SK-N-SH (cell line): ENCODE measurements around the gene SMLR1. TPM values are rescaled to one million over a fixed set of nuclear protein-coding genes. Genes with fewer than 3 reads are reported as not detected.

Experiments
- CTCF ChIA-PET: fragments of 300-600, 350-600 bp; formaldehyde crosslinking; extraction: SDS; loops from one replicate; lab custom pipeline; 2021; lab: Yijun Ruan, JAX
- POLR2A ChIA-PET: fragments of 350-600 bp; sonication (Branson Sonifier 250); formaldehyde crosslinking; extraction: SDS; loops from one replicate; lab custom pipeline; 2020; ENCODE audit warnings: antibody characterized with exemption, inconsistent platforms; lab: Yijun Ruan, JAX
- DNase-seq: peaks from one replicate; pipeline ENCODE4 v3.0.0; 2012
- H2AFZ ChIP-seq: fragments of 200-600 bp; sonication (generic); 2 replicates; pipeline ENCODE4 v1.8.1; 2016; ENCODE audit warnings: antibody characterized with exemption, mild to moderate bottlenecking, low read depth
- H3F3A ChIP-seq: fragments of 200-600 bp; sonication (generic); replicated peaks from 2 replicates; pipeline ENCODE3; 2016; ENCODE audit warnings: antibody characterized with exemption, mild to moderate bottlenecking; ENCODE audit not compliant: insufficient read depth
- H3K27ac ChIP-seq, 2 experiments: fragments of 200-500 bp in 1 of 2; fragments of 200-600 bp in 1 of 2; sonication (Bioruptor generic) in 1 of 2; sonication (generic), shearing (Covaris generic) in 1 of 2; 2 replicates each; pipeline versions ENCODE4 v1.5.1 to v1.6.1; 2014 to 2016; ENCODE audit warnings: low read depth in 2 of 2, inconsistent platforms in 1 of 2, low read length in 1 of 2, mild to moderate bottlenecking in 1 of 2, mixed read lengths in 1 of 2
- H3K27me3 ChIP-seq: fragments of 200-600 bp; sonication (generic), shearing (Covaris generic); 2 replicates; pipeline ENCODE4 v1.6.1; 2016; ENCODE audit warnings: mixed run types; ENCODE audit not compliant: insufficient read depth
- H3K36me3 ChIP-seq, 2 experiments: fragments of 200-500 bp in 1 of 2; fragments of 200-600 bp in 1 of 2; sonication (Bioruptor generic) in 1 of 2; sonication (generic) in 1 of 2; replicated peaks in 1 of 2; 2 replicates each; pipeline versions ENCODE3 to v1.5.1; 2014 to 2016; ENCODE audit warnings: low read length in 1 of 2, mild to moderate bottlenecking in 1 of 2; ENCODE audit not compliant: insufficient read depth in 2 of 2, control insufficient read depth in 1 of 2
- H3K4me1 ChIP-seq, 2 experiments: fragments of 200-500 bp in 1 of 2; fragments of 200-600 bp in 1 of 2; sonication (Bioruptor generic) in 1 of 2; sonication (generic), shearing (Covaris generic) in 1 of 2; 2 replicates each; pipeline versions ENCODE4 v1.5.1 to v1.6.1; 2014 to 2016; ENCODE audit warnings: low read depth in 1 of 2, low read length in 1 of 2, mixed run types in 1 of 2; ENCODE audit not compliant: insufficient read depth in 2 of 2, control insufficient read depth in 1 of 2
- H3K4me2 ChIP-seq: fragments of 200-600 bp; sonication (generic), shearing (Covaris generic); 2 replicates; pipeline ENCODE4 v1.6.1; 2017; ENCODE audit warnings: mixed run types
- H3K4me3 ChIP-seq, 2 experiments: fragments of 200-500 bp in 1 of 2; fragments of 200-600 bp in 1 of 2; sonication (Bioruptor generic) in 1 of 2; sonication (generic), shearing (Covaris generic) in 1 of 2; 2 replicates each; pipeline versions ENCODE4 v1.5.1 to v1.8.1; 2014 to 2016; ENCODE audit warnings: low read depth in 2 of 2, inconsistent platforms in 1 of 2, low read length in 1 of 2, mild to moderate bottlenecking in 1 of 2, mixed read lengths in 1 of 2, moderate library complexity in 1 of 2
- H3K79me2 ChIP-seq: fragments of 200-600 bp; sonication (generic); 2 replicates; pipeline ENCODE4 v1.8.1; 2017; ENCODE audit warnings: mild to moderate bottlenecking; ENCODE audit not compliant: insufficient read depth
- H3K9ac ChIP-seq: fragments of 200-600 bp; sonication (generic); 2 replicates; pipeline ENCODE4 v1.6.1; 2017; ENCODE audit warnings: mixed run types
- H3K9me2 ChIP-seq: fragments of 200-600 bp; sonication (generic); 2 replicates; pipeline ENCODE4 v1.6.1; 2017; ENCODE audit warnings: mixed run types
- H3K9me3 ChIP-seq: fragments of 200-600 bp; sonication (generic); 2 replicates; pipeline ENCODE4 v1.6.1; 2017; ENCODE audit warnings: mixed run types, mild to moderate bottlenecking, moderate library complexity
- H4K20me1 ChIP-seq: fragments of 200-600 bp; sonication (generic); 2 replicates; pipeline ENCODE4 v1.6.1; 2017; ENCODE audit warnings: mild to moderate bottlenecking, mixed run types; ENCODE audit not compliant: insufficient read depth
- CTCF ChIP-seq: fragments of 200-600 bp; sonication (generic); IDR thresholded peaks from 2 replicates; pipeline ENCODE4 v1.6.1; 2017; ENCODE audit warnings: antibody characterized with exemption, mild to moderate bottlenecking, moderate library complexity
- ELF1 ChIP-seq: IDR thresholded peaks from 2 replicates; pipeline ENCODE4 v1.4.0; 2012
- GABPA ChIP-seq: IDR thresholded peaks from 2 replicates; pipeline ENCODE4 v1.4.0; 2012; ENCODE audit warnings: low read depth, mild to moderate bottlenecking
- GATA2 ChIP-seq: sonication (generic); formaldehyde crosslinking; IDR thresholded peaks from 2 replicates; pipeline ENCODE4 v1.5.0; 2020; ENCODE audit warnings: mild to moderate bottlenecking, missing genetic modification reagents
- POLR2AphosphoS5 ChIP-seq: IDR thresholded peaks from 2 replicates; pipeline ENCODE4 v1.6.1; 2012; ENCODE audit warnings: low read depth, low read length
- RAD21 ChIP-seq: IDR thresholded peaks from 2 replicates; pipeline ENCODE4 v1.6.1; 2012; ENCODE audit warnings: mild to moderate bottlenecking, low read length
- RFX5 ChIP-seq: IDR thresholded peaks from 2 replicates; pipeline ENCODE4 v1.6.1; 2012; ENCODE audit warnings: mild to moderate bottlenecking, improper control_type of control experiment, low read length
- SMC3 ChIP-seq: IDR thresholded peaks from 2 replicates; pipeline ENCODE4 v1.6.1; 2012; ENCODE audit warnings: low read depth, low read length, improper control_type of control experiment
- TAF1 ChIP-seq: IDR thresholded peaks from 2 replicates; pipeline ENCODE4 v1.6.1; 2012; ENCODE audit warnings: low read depth, mild to moderate bottlenecking, low read length, moderate library complexity, borderline replicate concordance
- TCF12 ChIP-seq: IDR thresholded peaks from 2 replicates; pipeline ENCODE4 v1.4.0; 2012
- TEAD4 ChIP-seq: IDR thresholded peaks from 2 replicates; pipeline ENCODE4 v1.4.0; 2012; ENCODE audit warnings: mild to moderate bottlenecking, borderline replicate concordance; ENCODE audit not compliant: insufficient read depth
- WGBS: methylation state at CpG from one replicate; pipeline ENCODE4 v1.1.6; 2017; ENCODE audit warnings: low lambda C conversion rate; 5-methylcytosine and 5-hydroxymethylcytosine counted together
- polyA plus RNA-seq, 3 experiments: library from polyadenylated mRNA; depleted of rRNA; stranded (reverse); fragments of >200 nt; gene quantifications; 2 replicates each; pipeline ENCODE4 v1.2.3, GENCODE V29; 2012
- TF ChIP-seq, protein P1 (sequence below): IDR thresholded peaks from 2 replicates; pipeline ENCODE4; 2012
- TF ChIP-seq, protein P2 (sequence below): fragments of 150-350 bp; IDR thresholded peaks from 2 replicates; pipeline ENCODE4 v1.6.1; 2017; ENCODE audit warnings: antibody characterized with exemption, low read length, low read depth, borderline replicate concordance

The SMLR1 gene
- polyA plus RNA-seq, 1 of the 3 experiments (the other 2 are of a cell fraction) = 0.03 TPM

DNA sequence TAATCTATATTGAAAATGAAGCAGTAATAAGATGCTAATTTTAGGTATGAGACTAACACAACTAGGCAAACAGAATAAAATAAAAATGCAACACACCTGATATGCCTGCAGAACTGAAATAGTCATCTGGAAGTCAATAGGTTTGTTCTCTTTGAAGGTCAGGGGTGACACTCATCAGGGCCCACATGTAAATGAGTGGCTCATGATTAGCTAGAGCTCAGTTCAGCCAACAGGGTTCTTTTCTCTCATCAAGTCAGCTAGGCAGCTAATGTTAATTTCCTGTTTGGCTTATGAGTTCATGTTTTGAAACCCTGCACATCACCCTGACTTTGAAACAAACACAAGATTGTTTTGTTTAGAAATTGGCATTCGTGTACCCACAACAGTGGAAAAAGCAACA, 23.8 kb downstream of the SMLR1 start:
- POLR2A ChIA-PET = no interaction called here
- Histone ChIP-seq H3K79me2 (no peaks in the 10 kb centered on the region), H3K4me1 (peaks cover 0 to 6% of the 10 kb centered on the region in 2 experiments; a peak in 1 of 4 replicates), H3K27me3 (no peaks in the 10 kb centered on the region), H4K20me1 (no peaks in the 10 kb centered on the region), H3K9ac (no peak overlapping the region), H3K9me3 (peaks cover 2% of the 10 kb centered on the region; the same call in 1 of the 2 replicates), H3K27ac (no peak overlapping the region), H3F3A (peaks cover 5% of the 10 kb centered on the region), H3K36me3 (no peaks in the 10 kb centered on the region), H3K4me3 (no peak overlapping the region), H3K9me2 (no peaks in the 10 kb centered on the region), H3K4me2 (no peak overlapping the region), H2AFZ (no peak overlapping the region)
- 76% methylated on average over 1 of the region's 1 CpG for WGBS
- CTCF ChIA-PET = interaction anchor here (1.8 kb wide), 1 partner anchor 21 kb away, joined by 6 read pairs; no protein-coding TSS in a partner anchor
- no peak for TF ChIP-seq RAD21
- TF ChIP-seq GABPA = no peak
- no peak for TF ChIP-seq CTCF
- no peak for TF ChIP-seq SMC3
- TF ChIP-seq TAF1 = no peak
- TF ChIP-seq GATA2 = no peak
- no peak for TF ChIP-seq RFX5
- no peak for TF ChIP-seq ELF1
- TF ChIP-seq, protein P1, sequence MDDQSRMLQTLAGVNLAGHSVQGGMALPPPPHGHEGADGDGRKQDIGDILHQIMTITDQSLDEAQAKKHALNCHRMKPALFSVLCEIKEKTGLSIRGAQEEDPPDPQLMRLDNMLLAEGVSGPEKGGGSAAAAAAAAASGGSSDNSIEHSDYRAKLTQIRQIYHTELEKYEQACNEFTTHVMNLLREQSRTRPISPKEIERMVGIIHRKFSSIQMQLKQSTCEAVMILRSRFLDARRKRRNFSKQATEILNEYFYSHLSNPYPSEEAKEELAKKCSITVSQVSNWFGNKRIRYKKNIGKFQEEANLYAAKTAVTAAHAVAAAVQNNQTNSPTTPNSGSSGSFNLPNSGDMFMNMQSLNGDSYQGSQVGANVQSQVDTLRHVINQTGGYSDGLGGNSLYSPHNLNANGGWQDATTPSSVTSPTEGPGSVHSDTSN = no peak
- TF ChIP-seq, protein P2, sequence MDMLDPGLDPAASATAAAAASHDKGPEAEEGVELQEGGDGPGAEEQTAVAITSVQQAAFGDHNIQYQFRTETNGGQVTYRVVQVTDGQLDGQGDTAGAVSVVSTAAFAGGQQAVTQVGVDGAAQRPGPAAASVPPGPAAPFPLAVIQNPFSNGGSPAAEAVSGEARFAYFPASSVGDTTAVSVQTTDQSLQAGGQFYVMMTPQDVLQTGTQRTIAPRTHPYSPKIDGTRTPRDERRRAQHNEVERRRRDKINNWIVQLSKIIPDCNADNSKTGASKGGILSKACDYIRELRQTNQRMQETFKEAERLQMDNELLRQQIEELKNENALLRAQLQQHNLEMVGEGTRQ = no peak
- TF ChIP-seq TEAD4 = no peak
- TF ChIP-seq POLR2AphosphoS5 = no peak
- DNase-seq = no peak

- DNase-seq = no peak
These were observed 25.8 kb downstream of the SMLR1 start for GRCh38 chr6:130852844-130853554.

More at GRCh38 chr6:130852844-130853554, 25.8 kb downstream of the SMLR1 start:
- Histone ChIP-seq H2AFZ (no peak overlapping the region), H3K9me3 (peaks cover 4% of the 10 kb centered on the region; the same call in 1 of the 2 replicates), H3K4me3 (no peak overlapping the region; a peak in 1 of 4 replicates), H3K36me3 (no peaks in the 10 kb centered on the region), H3K4me1 (peaks cover 0 to 6% of the 10 kb centered on the region in 2 experiments; a peak in 1 of 4 replicates), H3K9ac (peak overlapping the region; percentile 3; the same call in 1 of the 2 replicates), H3F3A (peaks cover 5% of the 10 kb centered on the region), H4K20me1 (no peaks in the 10 kb centered on the region), H3K79me2 (no peaks in the 10 kb centered on the region), H3K27ac (peak overlapping the region in 1 of 2 experiments; percentile 44; a peak in 2 of 4 replicates), H3K4me2 (peak overlapping the region; percentile 67), H3K9me2 (no peaks in the 10 kb centered on the region), H3K27me3 (no peaks in the 10 kb centered on the region)
- TF ChIP-seq, protein P1 = peak; percentile 46
- TF ChIP-seq, protein P2 = no peak
- peak; percentile 23; the same call in 1 of the 2 replicates for TF ChIP-seq TCF12
- WGBS = 10% methylated on average over 7 of the region's 7 CpGs
- POLR2A ChIA-PET = no interaction called here
- CTCF ChIA-PET = interaction anchor here (0.6 to 1.8 kb wide), 2 partner anchors 19 to 924 kb away, joined by 3 to 6 read pairs; no protein-coding TSS in a partner anchor
